Left hindlimb (tissue), 1 donor: ENCODE results near the gene COL15A1.

Source experiments
- DNase-seq: peaks from one replicate; pipeline ENCODE4 v3.0.0-alpha.2; 2018

Gene COL15A1

GRCh38 chr9:98917746-98918487, 25.8 kb upstream of the COL15A1 start:
- peak; percentile 56 for DNase-seq

- DNase-seq = no peak
Measured at GRCh38 chr9:98921732-98922131, 22.0 kb upstream of the COL15A1 start.

DNA sequence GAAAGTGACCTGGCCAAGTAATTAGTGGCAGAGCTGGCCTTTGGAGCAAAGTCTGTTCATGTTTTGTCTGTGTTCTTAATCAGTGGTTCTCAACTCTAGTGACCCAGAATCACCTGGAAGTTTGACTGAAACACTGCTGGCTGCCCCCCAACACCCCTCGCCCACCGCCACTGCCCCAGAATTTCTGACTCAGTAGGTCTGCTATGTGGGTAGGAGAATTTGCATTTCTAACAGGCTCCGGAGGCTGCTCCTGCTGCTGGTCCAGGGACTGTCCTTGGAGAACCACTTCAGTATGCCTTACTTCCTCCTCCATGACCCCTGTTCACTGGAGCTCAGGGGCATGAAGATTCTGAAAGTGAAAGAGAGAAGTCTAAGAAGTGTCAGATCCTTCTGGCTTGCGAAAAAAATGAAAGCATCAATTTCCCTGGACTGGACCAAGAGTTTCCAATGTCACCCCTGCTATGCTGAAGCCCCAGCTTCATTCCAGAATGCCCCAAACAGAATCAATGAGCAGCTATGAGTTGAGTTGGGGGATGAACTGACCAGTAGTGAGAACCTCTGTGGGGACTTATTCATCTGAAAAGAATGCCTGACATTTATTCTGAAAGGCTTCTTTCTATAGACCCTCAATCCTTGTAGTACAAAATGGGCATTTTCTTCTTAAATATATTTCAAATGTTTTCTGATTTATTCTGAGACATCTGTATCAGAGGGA, 20.8 kb upstream of the COL15A1 start:
- DNase-seq = no peak

DNA sequence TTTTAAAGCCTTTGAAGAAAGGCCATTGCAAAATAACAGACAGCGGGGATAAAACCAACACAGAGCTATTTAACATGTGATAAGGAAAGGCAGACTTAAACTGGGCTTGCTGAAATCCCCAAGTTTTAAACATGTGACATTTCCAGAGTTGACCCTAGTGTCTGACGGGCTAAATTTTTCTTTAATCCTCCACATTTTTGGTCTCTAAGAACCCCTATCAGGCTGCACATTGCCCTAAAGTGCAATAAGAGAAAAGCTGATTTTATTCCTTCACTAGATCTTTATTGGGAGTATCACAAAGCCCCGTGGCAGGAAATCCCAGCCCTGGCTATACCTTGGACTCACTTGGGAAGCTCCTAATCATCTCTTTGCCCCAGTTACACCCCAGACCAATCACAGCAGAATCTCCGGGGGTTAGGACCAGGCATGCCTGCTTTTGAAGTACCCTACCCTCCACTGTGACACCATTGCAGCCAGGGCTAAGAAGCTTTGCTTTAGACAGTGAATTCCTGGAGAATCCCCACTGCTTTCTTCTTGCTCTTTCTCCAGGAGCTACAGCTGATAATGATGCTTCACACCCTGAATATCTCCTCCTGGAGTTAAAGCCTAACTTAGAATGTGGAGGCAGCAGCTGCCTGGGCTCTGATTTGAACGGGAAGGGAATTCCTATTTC, 20.1 kb upstream of the COL15A1 start:
- no peak for DNase-seq

GRCh38 chr9:98924946-98925820, 18.5 kb upstream of the COL15A1 start:
- DNase-seq = no peak

DNA sequence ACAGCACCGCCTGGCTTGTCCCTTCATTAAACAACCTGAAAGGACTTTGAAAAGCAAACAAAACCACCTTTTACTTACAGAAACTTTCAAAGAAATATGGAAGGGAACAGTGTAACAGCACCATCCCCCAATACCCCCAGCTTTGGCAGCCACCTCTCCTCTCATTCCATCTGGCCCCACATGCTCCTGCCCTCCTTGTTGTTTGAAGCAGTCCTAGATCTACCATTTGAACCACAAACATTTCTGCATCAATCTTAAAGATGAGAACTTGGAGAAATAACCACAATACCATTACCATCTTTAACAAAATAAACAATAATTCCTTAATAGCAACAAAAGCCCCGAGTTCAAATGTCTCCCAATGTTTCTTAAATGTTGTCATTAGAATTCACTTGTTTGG, 17.8 kb upstream of the COL15A1 start:
- no peak for DNase-seq

- DNase-seq = peak; percentile 40
Measured at GRCh38 chr9:98927724-98928123, 16.0 kb upstream of the COL15A1 start.

DNA sequence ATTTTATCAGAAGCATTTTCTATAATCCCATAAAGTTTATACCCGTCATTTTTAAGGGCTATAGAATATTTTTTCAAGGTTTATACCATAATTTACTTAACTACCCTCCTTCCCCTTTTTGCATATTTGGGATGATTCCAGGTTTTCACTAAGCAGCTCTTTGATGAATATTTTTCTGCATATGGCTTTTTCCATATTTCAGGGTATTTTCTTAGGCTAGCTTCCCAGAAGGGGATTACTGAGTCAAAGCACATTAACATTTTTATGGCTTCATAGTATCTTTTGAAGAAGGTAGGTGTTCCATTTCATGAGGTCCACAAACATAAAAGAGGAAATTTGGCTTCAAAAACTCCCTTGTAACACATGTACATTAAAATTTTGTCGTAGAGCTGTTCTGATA, 14.6 kb upstream of the COL15A1 start:
- DNase-seq = no peak

- no peak for DNase-seq
Measured at GRCh38 chr9:98929895-98930341, 13.8 kb upstream of the COL15A1 start.

DNA sequence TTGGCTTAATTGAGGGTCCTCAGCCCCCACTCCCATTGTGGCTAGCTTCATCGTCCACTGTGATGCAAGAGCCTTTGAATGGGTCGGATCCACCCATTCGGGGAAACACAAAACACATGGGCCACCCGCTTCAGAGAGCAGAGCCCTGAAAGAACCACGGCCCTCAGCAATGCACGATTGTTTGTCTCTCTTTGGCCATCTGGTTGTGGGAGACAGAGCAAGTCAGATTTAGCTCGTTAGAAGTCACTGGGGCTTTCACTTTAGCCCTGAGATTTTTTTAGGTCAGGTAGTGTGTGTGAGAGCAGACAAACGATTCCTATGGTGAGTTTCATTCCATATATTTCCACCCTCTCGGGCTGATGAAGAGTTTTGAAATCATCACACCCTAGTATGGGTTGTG, 12.9 kb upstream of the COL15A1 start:
- DNase-seq = no peak

- no peak for DNase-seq
Measured at GRCh38 chr9:98931600-98932389, 11.9 kb upstream of the COL15A1 start.

GRCh38 chr9:98933185-98933584, 10.5 kb upstream of the COL15A1 start:
- DNase-seq = no peak

DNA sequence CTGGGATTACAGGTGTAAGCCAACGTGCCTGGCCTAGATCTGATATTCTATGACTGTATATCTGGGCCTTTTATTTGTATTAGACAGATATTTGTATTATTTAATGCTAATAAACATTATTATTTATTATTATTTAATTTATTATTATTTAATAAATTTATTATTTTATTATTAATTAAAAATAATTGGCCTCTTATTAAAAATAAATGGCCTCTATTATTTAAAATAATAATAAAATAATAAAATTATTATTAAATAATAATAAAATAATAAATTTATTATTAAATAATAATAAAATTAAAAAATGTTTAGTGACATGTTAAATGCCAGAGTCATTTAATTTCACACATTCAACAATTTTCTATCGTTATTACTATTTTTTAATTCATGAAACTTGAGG, 9.8 kb upstream of the COL15A1 start:
- no peak for DNase-seq

DNA sequence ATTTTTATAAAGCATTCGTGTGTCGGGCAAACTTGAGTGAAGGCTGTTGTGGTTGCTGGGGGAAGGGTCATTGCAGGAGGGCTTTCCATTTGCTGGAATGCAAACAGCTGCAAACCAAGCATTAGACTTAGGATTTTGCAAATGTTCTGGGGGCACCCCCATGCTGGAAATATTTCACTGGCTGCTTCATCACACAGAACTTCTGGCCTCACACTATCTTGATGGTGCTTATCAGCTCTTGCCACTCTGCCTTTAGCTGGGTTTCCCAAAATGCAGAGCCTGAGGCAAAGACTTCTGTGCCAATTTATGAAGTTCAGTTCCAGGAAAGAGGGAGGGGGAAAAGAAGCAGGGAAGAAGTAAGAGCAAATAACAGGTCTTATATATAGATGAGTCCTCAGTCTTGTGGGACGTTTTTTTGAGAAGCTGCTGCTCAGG, 8.6 kb upstream of the COL15A1 start:
- no peak for DNase-seq

DNA sequence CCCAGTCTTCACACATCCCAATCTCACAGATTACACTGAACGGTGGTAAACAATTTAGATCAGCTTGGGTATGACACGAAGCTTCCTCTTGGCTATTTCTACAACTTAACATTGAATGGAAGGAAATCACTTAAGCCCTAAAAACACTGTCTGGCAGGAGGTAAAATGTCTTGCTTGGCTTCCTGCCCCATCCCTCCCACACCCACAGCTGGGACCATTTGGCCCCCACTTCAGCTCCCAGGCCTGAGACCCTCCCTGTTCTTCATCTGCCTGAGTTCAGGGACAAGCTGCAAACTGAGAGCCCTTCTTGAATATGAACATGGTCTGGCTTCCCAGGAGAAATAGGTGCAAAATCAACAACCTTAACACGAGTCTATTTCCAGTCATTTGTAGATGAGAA, 3.4 kb upstream of the COL15A1 start:
- peak; percentile 56 for DNase-seq

DNA sequence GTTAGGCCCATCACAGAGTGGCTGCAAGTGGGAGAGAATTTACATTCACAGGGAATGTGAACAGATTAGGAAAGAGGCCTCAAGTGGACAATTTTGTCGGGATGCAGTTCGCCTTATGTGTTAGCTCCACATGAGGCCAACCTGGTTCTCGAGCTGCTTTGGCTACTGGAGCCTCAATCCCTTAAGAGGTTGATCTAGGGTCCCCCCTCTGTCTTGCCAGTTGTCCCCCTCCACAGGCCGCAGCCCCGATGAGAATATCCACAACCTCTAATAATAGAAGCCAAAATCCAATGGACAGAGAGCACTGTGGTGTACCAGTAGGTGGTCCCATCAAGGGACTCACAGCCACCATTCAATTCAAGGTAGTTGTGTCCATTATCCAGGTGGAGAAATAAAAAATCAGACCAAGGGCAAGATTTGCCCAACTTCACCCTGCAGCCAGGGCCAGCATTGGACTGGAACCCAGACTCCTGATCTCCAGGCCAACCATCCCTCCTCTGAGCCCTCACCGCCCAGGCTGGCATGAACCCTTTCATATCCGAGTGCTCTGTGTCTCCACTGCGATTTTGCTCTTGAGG, 1.7 kb upstream of the COL15A1 start:
- DNase-seq = no peak

GRCh38 chr9:98942906-98943681, 613 bp upstream of the COL15A1 start:
- no peak for DNase-seq

GRCh38 chr9:98944057-98944733, 488 bp downstream of the COL15A1 start:
- DNase-seq = no peak

GRCh38 chr9:98944734-98945074, 997 bp downstream of the COL15A1 start:
- DNase-seq = no peak

DNA sequence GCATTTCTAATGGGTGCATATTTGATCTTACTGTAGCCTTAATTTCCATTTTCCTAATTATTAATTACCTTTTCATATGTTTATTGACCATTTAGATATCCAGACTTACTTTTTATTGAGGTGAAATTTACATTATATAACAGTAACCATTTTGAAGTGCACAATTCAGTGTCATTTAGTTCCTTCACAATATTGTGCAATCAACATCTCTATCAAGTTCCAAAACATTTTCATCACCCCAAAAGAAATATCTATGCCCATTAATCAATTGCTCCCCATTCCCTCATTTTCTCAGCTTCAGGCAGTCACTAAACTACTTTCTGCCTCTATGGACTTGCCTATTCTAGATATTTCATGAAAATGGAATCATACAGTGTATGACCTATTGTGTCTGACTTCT, 5.9 kb downstream of the COL15A1 start:
- DNase-seq = no peak
